Gastroesophageal sphincter (tissue), 3 donors: Measurements from ENCODE around the gene HEXB.

Experiments
- EP300 ChIP-seq: sonication (generic); formaldehyde crosslinking; IDR thresholded peaks from one replicate; pipeline ENCODE4 v1.6.1; 2017; ENCODE audit warnings: antibody characterized with exemption, mild to moderate bottlenecking
- POLR2A ChIP-seq, 2 donors: fragments of 450-650 bp; IDR thresholded peaks; one replicate each; pipeline ENCODE4 v1.6.1; 2017; ENCODE audit warnings: antibody characterized with exemption in 2 of 2, mild to moderate bottlenecking in 2 of 2, moderate library complexity in 1 of 2
- POLR2AphosphoS5 ChIP-seq: sonication (generic); formaldehyde crosslinking; IDR thresholded peaks from one replicate; pipeline ENCODE4 v1.6.1; 2017; ENCODE audit warnings: antibody characterized with exemption
- TF ChIP-seq, protein P1 (sequence below), 4 experiments: fragments of 200-600 bp in 2 of 4; fragments of 450-650 bp in 2 of 4; sonication (generic) in 1 of 4; IDR thresholded peaks; one replicate each; pipeline ENCODE4 v1.5.1; 2017 to 2019; ENCODE audit warnings: antibody characterized with exemption in 4 of 4, mild to moderate bottlenecking in 2 of 4, moderate library complexity in 2 of 4

DNA sequence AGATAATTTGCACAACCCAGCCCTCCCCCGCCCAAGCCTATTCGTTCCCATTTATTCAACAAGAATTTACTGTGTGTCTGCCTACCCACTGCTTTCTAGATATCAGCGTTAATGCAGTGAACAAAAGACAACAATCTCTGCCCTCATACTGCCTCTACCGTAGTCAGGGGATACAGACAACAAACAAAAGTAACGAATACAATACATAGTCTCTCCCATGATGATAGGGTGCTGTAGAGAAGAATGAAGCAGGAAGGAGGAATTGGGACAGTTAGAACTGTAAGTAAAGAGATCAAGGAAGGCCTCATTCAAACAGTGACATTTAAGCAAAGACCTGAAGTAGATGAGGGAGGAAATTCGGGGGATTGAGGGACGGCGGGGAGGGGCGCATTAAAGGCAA lies 80.2 kb downstream of the HEXB start:
- TF ChIP-seq, protein P1, sequence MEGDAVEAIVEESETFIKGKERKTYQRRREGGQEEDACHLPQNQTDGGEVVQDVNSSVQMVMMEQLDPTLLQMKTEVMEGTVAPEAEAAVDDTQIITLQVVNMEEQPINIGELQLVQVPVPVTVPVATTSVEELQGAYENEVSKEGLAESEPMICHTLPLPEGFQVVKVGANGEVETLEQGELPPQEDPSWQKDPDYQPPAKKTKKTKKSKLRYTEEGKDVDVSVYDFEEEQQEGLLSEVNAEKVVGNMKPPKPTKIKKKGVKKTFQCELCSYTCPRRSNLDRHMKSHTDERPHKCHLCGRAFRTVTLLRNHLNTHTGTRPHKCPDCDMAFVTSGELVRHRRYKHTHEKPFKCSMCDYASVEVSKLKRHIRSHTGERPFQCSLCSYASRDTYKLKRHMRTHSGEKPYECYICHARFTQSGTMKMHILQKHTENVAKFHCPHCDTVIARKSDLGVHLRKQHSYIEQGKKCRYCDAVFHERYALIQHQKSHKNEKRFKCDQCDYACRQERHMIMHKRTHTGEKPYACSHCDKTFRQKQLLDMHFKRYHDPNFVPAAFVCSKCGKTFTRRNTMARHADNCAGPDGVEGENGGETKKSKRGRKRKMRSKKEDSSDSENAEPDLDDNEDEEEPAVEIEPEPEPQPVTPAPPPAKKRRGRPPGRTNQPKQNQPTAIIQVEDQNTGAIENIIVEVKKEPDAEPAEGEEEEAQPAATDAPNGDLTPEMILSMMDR (IDR thresholded peaks at IDR 0.05): no peak
- no peak for TF ChIP-seq POLR2A (IDR thresholded peaks at IDR 0.05)
- no peak for TF ChIP-seq POLR2AphosphoS5
- no peak for TF ChIP-seq EP300
